Measurements from ENCODE around the gene CPXM1.
A peak's percentile ranks its signal among the peaks of the same experiment; 100 is the strongest.

CPXM1 gene

DNA sequence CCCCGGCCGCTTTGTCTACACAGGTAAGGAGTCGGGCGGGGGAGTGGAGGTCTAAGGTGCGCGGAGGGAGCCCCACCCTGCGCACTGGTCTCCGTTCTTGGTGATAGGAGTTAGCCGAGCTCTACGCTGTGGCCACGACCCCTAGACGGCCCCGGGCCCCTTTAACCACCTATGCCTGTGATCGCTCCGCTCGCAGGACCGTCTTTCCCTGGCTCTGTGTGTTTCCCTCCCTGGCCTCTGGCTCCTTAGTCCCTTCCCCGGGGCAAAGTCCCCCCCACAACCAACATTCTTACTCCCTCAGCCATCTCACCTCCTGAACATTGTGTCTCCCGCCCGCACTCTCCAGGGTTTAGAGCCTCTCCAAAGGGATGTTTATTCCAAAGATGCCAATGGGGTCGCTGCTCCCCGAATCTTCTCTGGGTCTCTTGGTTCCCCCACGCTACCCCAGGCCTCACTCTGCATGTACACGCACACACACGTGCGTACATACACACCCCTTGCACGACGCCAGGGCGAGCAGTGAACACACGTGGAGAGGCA lies 50.4 kb downstream of the CPXM1 start:
- H3K4me3 ChIP-seq (ENCODE audit: low read depth, low read length): peak overlapping the region; percentile 65
- H3K4me1 ChIP-seq (ENCODE audit: control insufficient read depth, insufficient read depth, low read length): peaks cover 8% of the 10 kb centered on the region
- no peak overlapping the region for H3K9ac ChIP-seq (ENCODE audit: low read depth, low read length)
- no peaks in the 10 kb centered on the region for H3K36me3 ChIP-seq (ENCODE audit: control insufficient read depth, insufficient read depth, low read length)
- H3K9me3 ChIP-seq (ENCODE audit: control insufficient read depth, insufficient read depth, low read length): no peaks in the 10 kb centered on the region
- H3K27me3 ChIP-seq (ENCODE audit: control insufficient read depth, insufficient read depth, low read length): peaks cover 87% of the 10 kb centered on the region

GRCh38 chr20:2749343-2749950 lies 51.0 kb downstream of the CPXM1 start:
- H3K36me3 ChIP-seq (ENCODE audit: control insufficient read depth, insufficient read depth, low read length): no peaks in the 10 kb centered on the region
- peak overlapping the region; percentile 65 for H3K4me3 ChIP-seq (ENCODE audit: low read depth, low read length)
- no peak overlapping the region for H3K9ac ChIP-seq (ENCODE audit: low read depth, low read length)
- H3K27me3 ChIP-seq (ENCODE audit: control insufficient read depth, insufficient read depth, low read length): peaks cover 87% of the 10 kb centered on the region
- no peaks in the 10 kb centered on the region for H3K9me3 ChIP-seq (ENCODE audit: control insufficient read depth, insufficient read depth, low read length)
- H3K4me1 ChIP-seq (ENCODE audit: control insufficient read depth, insufficient read depth, low read length): peaks cover 8% of the 10 kb centered on the region

DNA sequence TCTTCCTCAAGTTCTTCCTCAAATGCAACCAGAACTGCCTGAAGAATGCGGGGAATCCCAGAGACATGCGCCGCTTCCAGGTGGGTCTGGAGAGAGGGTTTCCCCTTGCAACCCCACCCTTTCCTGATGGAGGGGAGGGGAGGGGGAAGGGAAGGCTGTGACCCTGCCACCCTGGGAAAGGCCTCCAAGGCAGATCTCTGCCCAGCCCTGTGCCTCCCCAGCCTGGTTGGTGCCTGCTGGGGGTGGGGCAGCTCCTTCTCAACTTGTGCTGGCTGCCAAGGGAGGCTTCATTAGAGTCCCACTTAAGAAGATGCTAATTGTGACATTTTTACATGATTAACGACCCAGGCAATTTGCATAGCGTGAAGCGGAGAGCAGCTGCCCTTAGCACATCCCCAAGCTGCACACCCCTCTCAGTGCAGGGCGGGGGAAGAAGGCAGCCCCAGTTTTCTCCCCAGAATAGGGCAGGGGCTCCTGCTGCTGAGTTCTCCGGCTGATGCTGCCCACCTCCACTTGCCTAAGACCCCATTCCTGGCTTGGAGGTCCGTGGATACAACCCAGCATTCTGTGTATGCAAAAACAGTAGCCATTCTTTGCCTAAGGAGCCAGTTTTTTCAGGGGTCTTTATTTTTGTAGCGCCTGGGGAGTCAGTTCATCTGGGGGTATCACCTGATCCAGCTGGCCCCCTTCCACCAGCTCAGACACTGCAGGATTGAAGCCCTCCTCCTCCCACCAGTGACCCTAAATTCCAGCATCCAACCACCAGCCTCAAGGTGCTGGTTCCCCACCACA lies 51.7 kb downstream of the CPXM1 start:
- Histone ChIP-seq H3K9me3 (ENCODE audit: control insufficient read depth, insufficient read depth, low read length) (no peaks in the 10 kb centered on the region), H3K4me3 (ENCODE audit: low read depth, low read length) (peak overlapping the region; percentile 65), H3K36me3 (ENCODE audit: control insufficient read depth, insufficient read depth, low read length) (no peaks in the 10 kb centered on the region), H3K9ac (ENCODE audit: low read depth, low read length) (no peak overlapping the region), H3K27me3 (ENCODE audit: control insufficient read depth, insufficient read depth, low read length) (peaks cover 84% of the 10 kb centered on the region), H3K4me1 (ENCODE audit: control insufficient read depth, insufficient read depth, low read length) (peaks cover 8% of the 10 kb centered on the region)

DNA sequence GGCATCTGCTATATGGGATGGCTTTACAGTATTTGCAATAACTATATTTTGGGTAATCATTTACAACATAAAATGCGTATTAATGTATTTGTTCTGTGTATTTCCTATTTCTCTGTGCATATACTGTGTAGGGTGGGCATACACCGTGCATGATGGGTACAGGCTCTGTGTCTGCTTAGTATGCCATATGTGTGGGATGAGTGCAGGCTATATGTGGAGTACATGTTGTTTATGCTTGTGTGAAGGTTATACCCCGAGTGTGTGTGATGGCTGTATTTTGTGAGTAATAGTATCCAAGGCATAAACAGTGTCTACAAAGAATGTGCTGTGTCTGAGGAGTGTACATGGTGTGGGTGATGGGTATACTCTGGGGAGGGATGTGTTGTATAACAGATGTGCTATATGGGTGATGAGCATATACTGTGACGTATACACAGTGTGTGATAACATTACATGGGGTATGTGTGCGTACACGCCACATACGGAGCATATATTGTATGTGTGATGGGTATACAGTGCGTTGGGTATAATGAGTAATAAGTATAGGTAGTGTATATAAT lies 52.7 kb downstream of the CPXM1 start:
- Histone ChIP-seq H3K4me3 (ENCODE audit: low read depth, low read length) (no peak overlapping the region), H3K4me1 (ENCODE audit: control insufficient read depth, insufficient read depth, low read length) (peaks cover 8% of the 10 kb centered on the region)

GRCh38 chr20:2746636-2747265 lies 53.7 kb downstream of the CPXM1 start:
- H3K9me3 ChIP-seq (ENCODE audit: control insufficient read depth, insufficient read depth, low read length): no peaks in the 10 kb centered on the region

More for the DNA sequence above, 52.7 kb downstream of the CPXM1 start:
- Histone ChIP-seq H3K9me3 (ENCODE audit: control insufficient read depth, insufficient read depth, low read length) (no peaks in the 10 kb centered on the region), H3K9ac (ENCODE audit: low read depth, low read length) (no peak overlapping the region), H3K36me3 (ENCODE audit: control insufficient read depth, insufficient read depth, low read length) (no peaks in the 10 kb centered on the region), H3K27me3 (ENCODE audit: control insufficient read depth, insufficient read depth, low read length) (peaks cover 82% of the 10 kb centered on the region)

DNA sequence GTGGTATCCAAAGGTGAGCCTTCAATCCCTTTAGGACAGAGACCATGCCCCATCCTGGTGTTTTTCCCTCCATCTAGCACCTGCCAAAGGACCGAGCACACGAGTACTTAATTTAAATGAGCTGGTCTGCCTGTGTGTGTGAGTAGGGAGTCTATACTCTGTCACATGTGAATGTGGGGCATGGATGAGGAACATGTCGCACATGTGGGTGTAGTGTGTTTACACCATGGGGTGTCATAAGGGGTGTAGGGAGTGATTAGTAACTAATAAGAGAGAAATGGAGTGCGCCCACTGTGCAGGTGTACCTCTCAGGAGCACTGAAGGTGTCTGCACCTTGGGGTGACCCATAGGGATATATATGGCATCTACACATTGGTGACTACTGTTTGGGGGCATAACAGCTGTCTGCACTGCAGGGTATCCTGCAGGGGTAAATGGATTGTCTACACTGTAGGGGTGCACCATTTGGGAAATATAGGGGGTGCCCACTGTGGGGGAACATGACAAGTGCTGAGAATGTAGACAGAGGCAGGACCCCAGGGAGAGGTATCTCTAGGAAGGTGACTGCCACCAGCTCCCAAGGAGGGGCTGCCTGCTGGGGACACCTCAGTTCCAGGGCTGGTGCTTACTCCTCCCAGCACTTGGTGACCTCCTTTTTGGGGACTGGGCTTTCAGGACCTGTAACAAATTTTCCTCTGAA lies 54.3 kb downstream of the CPXM1 start:
- no peak overlapping the region for H3K9ac ChIP-seq (ENCODE audit: low read depth, low read length)
- no peak overlapping the region for H3K4me3 ChIP-seq (ENCODE audit: low read depth, low read length)
- no peaks in the 10 kb centered on the region for H3K9me3 ChIP-seq (ENCODE audit: control insufficient read depth, insufficient read depth, low read length)
- no peaks in the 10 kb centered on the region for H3K36me3 ChIP-seq (ENCODE audit: control insufficient read depth, insufficient read depth, low read length)
- H3K27me3 ChIP-seq (ENCODE audit: control insufficient read depth, insufficient read depth, low read length): peaks cover 92% of the 10 kb centered on the region
- H3K4me1 ChIP-seq (ENCODE audit: control insufficient read depth, insufficient read depth, low read length): peaks cover 8% of the 10 kb centered on the region

More at GRCh38 chr20:2746636-2747265, 53.7 kb downstream of the CPXM1 start:
- H3K36me3 ChIP-seq (ENCODE audit: control insufficient read depth, insufficient read depth, low read length): no peaks in the 10 kb centered on the region
- peaks cover 8% of the 10 kb centered on the region for H3K4me1 ChIP-seq (ENCODE audit: control insufficient read depth, insufficient read depth, low read length)
- H3K4me3 ChIP-seq (ENCODE audit: low read depth, low read length): no peak overlapping the region
- H3K27me3 ChIP-seq (ENCODE audit: control insufficient read depth, insufficient read depth, low read length): peaks cover 92% of the 10 kb centered on the region
- H3K9ac ChIP-seq (ENCODE audit: low read depth, low read length): no peak overlapping the region

GRCh38 chr20:2745060-2745910 lies 55.1 kb downstream of the CPXM1 start:
- Histone ChIP-seq H3K4me1 (ENCODE audit: control insufficient read depth, insufficient read depth, low read length) (peaks cover 8% of the 10 kb centered on the region), H3K36me3 (ENCODE audit: control insufficient read depth, insufficient read depth, low read length) (no peaks in the 10 kb centered on the region), H3K4me3 (ENCODE audit: low read depth, low read length) (no peak overlapping the region), H3K9ac (ENCODE audit: low read depth, low read length) (no peak overlapping the region), H3K27me3 (ENCODE audit: control insufficient read depth, insufficient read depth, low read length) (peaks cover 86% of the 10 kb centered on the region), H3K9me3 (ENCODE audit: control insufficient read depth, insufficient read depth, low read length) (no peaks in the 10 kb centered on the region)
